HCT116 (cell line): ENCODE measurements around the gene CPEB3. TPM values are rescaled to one million over a fixed set of nuclear protein-coding genes. Genes with fewer than 3 reads are reported as not detected.

Experiments used
- ATAC-seq: fragments of 200-7000 bp; cut with Tn5 transposase; 2 replicates; pipeline ENCODE4 v1.9.1; 2020; ENCODE audit warnings: mild to moderate bottlenecking, moderate library complexity
- BruUV-seq: library from RNA; stranded (reverse); fragments of 400-500 nt; replicated peaks from 2 replicates; lab custom pipeline; 2021; lab: Mats Ljungman, UMichigan
- CTCF ChIA-PET: fragments of 300-600 bp; sonication (Branson Sonifier 250); formaldehyde crosslinking; loops from one replicate; lab custom pipeline; 2021; ENCODE audit warnings: antibody characterized with exemption; lab: Charles Lee
- POLR2A ChIA-PET: fragments of 300-600, 350-600 bp; sonication (Branson Sonifier 250); formaldehyde crosslinking; loops from one replicate; lab custom pipeline; 2021; ENCODE audit warnings: antibody characterized with exemption; lab: Charles Lee
- RAD21 ChIA-PET, 2 experiments: fragments of 300-600 bp; sonication (Branson Sonifier 250); formaldehyde crosslinking; loops; one replicate each; lab custom pipeline; 2023; ENCODE audit warnings: low total read pairs in 2 of 2; ENCODE audit not compliant: uncharacterized antibody in 2 of 2, unreplicated experiment in 2 of 2, low non-redundant PET in 1 of 2; lab: Charles Lee
- DNase-seq: peaks from one replicate; pipeline ENCODE4 v3.0.0-alpha.2; 2010; ENCODE audit warnings: low read depth, low spot score
- H2AFZ ChIP-seq: fragments of 200-600 bp; shearing (Covaris generic), sonication (generic); 2 replicates; pipeline ENCODE4 v1.6.1; 2017; ENCODE audit warnings: low read depth, mixed run types, mixed read lengths, antibody characterized with exemption, low read length; ENCODE audit not compliant: poor library complexity, severe bottlenecking
- H3K27ac ChIP-seq: 2 replicates; pipeline ENCODE4 v1.5.1; 2012; ENCODE audit warnings: low read depth, low read length
- H3K27me3 ChIP-seq: fragments of 200-600 bp; sonication (generic); 2 replicates; pipeline ENCODE4 v1.6.1; 2016; ENCODE audit warnings: mixed run types, low read length, mixed read lengths; ENCODE audit not compliant: insufficient read depth
- H3K36me3 ChIP-seq, 2 experiments: fragments of 200-500 bp in 1 of 2; fragments of 200-600 bp in 1 of 2; sonication (Bioruptor generic) in 1 of 2; sonication (generic) in 1 of 2; 2 replicates each; pipeline versions ENCODE4 v1.5.1 to v1.6.1; 2014 to 2016; ENCODE audit warnings: low read length in 2 of 2, inconsistent platforms in 1 of 2, mixed read lengths in 1 of 2, mixed run types in 1 of 2; ENCODE audit not compliant: insufficient read depth in 2 of 2, control insufficient read depth in 1 of 2
- H3K4me1 ChIP-seq, 2 experiments: fragments of 200-600 bp in 1 of 2; sonication (generic) in 1 of 2; 2 replicates each; pipeline versions ENCODE4 v1.5.1 to v1.6.1; 2012 to 2017; ENCODE audit warnings: low read length in 2 of 2, inconsistent platforms in 1 of 2, mild to moderate bottlenecking in 1 of 2, mixed read lengths in 1 of 2, mixed run types in 1 of 2, moderate library complexity in 1 of 2; ENCODE audit not compliant: insufficient read depth in 2 of 2, control insufficient read depth in 1 of 2
- H3K4me2 ChIP-seq: fragments of 200-600 bp; sonication (generic); 2 replicates; pipeline ENCODE4 v1.6.1; 2017; ENCODE audit warnings: mixed run types, low read length, mixed read lengths
- H3K4me3 ChIP-seq, 2 experiments: fragments of 200-600 bp in 1 of 2; sonication (generic) in 1 of 2; replicated peaks in 1 of 2; 2 replicates each; pipeline ENCODE4 v1.5.1; 2011 to 2016; ENCODE audit warnings: low read length in 2 of 2, control low read depth in 1 of 2, low read depth in 1 of 2, mild to moderate bottlenecking in 1 of 2, mixed read lengths in 1 of 2, mixed run types in 1 of 2
- H3K79me2 ChIP-seq: fragments of 200-600 bp; sonication (generic); 2 replicates; pipeline ENCODE4 v1.6.1; 2017; ENCODE audit warnings: mild to moderate bottlenecking, mixed run types, low read length, moderate library complexity, mixed read lengths; ENCODE audit not compliant: insufficient read depth
- H3K9ac ChIP-seq: fragments of 200-600 bp; sonication (generic); 2 replicates; pipeline ENCODE4 v1.6.1; 2016; ENCODE audit warnings: low read length, mixed read lengths
- H3K9me2 ChIP-seq: fragments of 200-600 bp; sonication (generic), shearing (Covaris generic); 2 replicates; pipeline ENCODE4 v1.6.1; 2017; ENCODE audit warnings: mixed run types, mild to moderate bottlenecking, moderate library complexity; ENCODE audit not compliant: insufficient read depth
- H3K9me3 ChIP-seq, 2 experiments: fragments of 200-500 bp in 1 of 2; fragments of 200-600 bp in 1 of 2; sonication (Bioruptor generic) in 1 of 2; sonication (generic) in 1 of 2; 2 replicates each; pipeline ENCODE4 v1.6.1; 2014 to 2017; ENCODE audit warnings: low read length in 2 of 2, mixed read lengths in 2 of 2, inconsistent platforms in 1 of 2, low read depth in 1 of 2, mild to moderate bottlenecking in 1 of 2, mixed run types in 1 of 2, moderate library complexity in 1 of 2; ENCODE audit not compliant: control insufficient read depth in 1 of 2, insufficient read depth in 1 of 2
- H4K20me1 ChIP-seq: fragments of 200-600 bp; sonication (generic), shearing (Covaris generic); 2 replicates; pipeline ENCODE4 v1.6.1; 2017; ENCODE audit warnings: mixed run types, mild to moderate bottlenecking, moderate library complexity; ENCODE audit not compliant: insufficient read depth
- EGR1 ChIP-seq: IDR thresholded peaks from 2 replicates; pipeline ENCODE4 v1.6.1; 2012; ENCODE audit warnings: low read depth
- EZH2 ChIP-seq: fragments of 200-600 bp; sonication (generic); IDR thresholded peaks from 2 replicates; pipeline ENCODE4 v1.6.1; 2017; ENCODE audit warnings: antibody characterized with exemption, mixed run types
- FOSL1 ChIP-seq: IDR thresholded peaks from 2 replicates; pipeline ENCODE4 v1.6.1; 2012; ENCODE audit warnings: low read depth
- POLR2A ChIP-seq: IDR thresholded peaks from 2 replicates; pipeline ENCODE4 v1.7.0; 2011; ENCODE audit warnings: borderline replicate concordance; ENCODE audit not compliant: insufficient read depth, insufficient read length; ENCODE audit errors: extremely low read depth
- SIN3A ChIP-seq: IDR thresholded peaks from 2 replicates; pipeline ENCODE4 v1.6.1; 2012; ENCODE audit warnings: low read depth
- SP1 ChIP-seq: IDR thresholded peaks from 2 replicates; pipeline ENCODE4 v1.6.1; 2012; ENCODE audit warnings: low read depth
- SRF ChIP-seq: IDR thresholded peaks from 2 replicates; pipeline ENCODE4 v1.6.1; 2012; ENCODE audit warnings: low read depth
- YY1 ChIP-seq: IDR thresholded peaks from 2 replicates; pipeline ENCODE4 v1.6.1; 2011; ENCODE audit warnings: low read length, low read depth, moderate library complexity, mild to moderate bottlenecking; ENCODE audit not compliant: insufficient replicate concordance; ENCODE audit errors: extremely low read depth
- intact Hi-C: fragments of 100-400 bp; cut with micrococcal nuclease; formaldehyde crosslinking; loops from 2 replicates; pipeline ENCODE4 v1.10.0; 2022
- total RNA-seq: library from RNA; stranded (reverse); gene quantifications from one replicate; pipeline ENCODE4 v1.2.1, GENCODE V29; 2021; ENCODE audit not compliant: unreplicated experiment
- TF ChIP-seq, protein P1 (sequence below): IDR thresholded peaks from 2 replicates; pipeline ENCODE4 v1.6.1; 2012

Gene CPEB3
- total RNA-seq, 1 experiment from 2014 or later = 3.0 TPM

GRCh38 chr10:92009445-92009844 is 281.4 kb downstream of the CPEB3 start:
- no peak for ATAC-seq
- Histone ChIP-seq H3K9ac (no peak overlapping the region), H3K9me3 (no peaks in the 10 kb centered on the region), H3K4me1 (peaks cover 11 to 23% of the 10 kb centered on the region in 2 experiments), H4K20me1 (no peaks in the 10 kb centered on the region; the same call in 1 of the 2 replicates), H2AFZ (no peak overlapping the region), H3K9me2 (no peaks in the 10 kb centered on the region), H3K27ac (no peak overlapping the region), H3K4me2 (no peak overlapping the region), H3K36me3 (peaks cover 16 to 17% of the 10 kb centered on the region in 2 experiments; a peak in 3 of 4 replicates), H3K79me2 (0 out of 2 replicates have a peak, but pooled peaks cover 1% of the 10 kb centered on the region), H3K4me3 (no peak overlapping the region), H3K27me3 (no peaks in the 10 kb centered on the region)
- no peak for DNase-seq
- no TSS peak for BruUV-seq
- intact Hi-C loops = no loop called here
- RAD21 ChIA-PET = no interaction called here
- POLR2A ChIA-PET = no interaction called here
- CTCF ChIA-PET = no interaction called here
- TF ChIP-seq EGR1 (no peak), EZH2 (no peak), POLR2A (no peak), SIN3A (no peak), SRF (no peak), FOSL1 (no peak)
- TF ChIP-seq, protein P1, sequence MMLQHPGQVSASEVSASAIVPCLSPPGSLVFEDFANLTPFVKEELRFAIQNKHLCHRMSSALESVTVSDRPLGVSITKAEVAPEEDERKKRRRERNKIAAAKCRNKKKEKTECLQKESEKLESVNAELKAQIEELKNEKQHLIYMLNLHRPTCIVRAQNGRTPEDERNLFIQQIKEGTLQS = no peak

- H3K4me3 ChIP-seq = no peak overlapping the region
- H3K36me3 ChIP-seq = peaks cover 8 to 9% of the 10 kb centered on the region in 2 experiments; a peak in 3 of 4 replicates
- intact Hi-C loops = no loop called here
- TF ChIP-seq YY1 = no peak
- TF ChIP-seq SP1 = no peak
- no peak for TF ChIP-seq EGR1
- no peak overlapping the region for H3K9ac ChIP-seq
- H4K20me1 ChIP-seq = no peaks in the 10 kb centered on the region; the same call in 1 of the 2 replicates
- no TSS peak for BruUV-seq
- H3K9me3 ChIP-seq = no peaks in the 10 kb centered on the region
- ChIA-PET CTCF (no interaction called here), RAD21 (no interaction called here), POLR2A (no interaction called here)
- ATAC-seq (no peak), DNase-seq (no peak)
- no peak overlapping the region for H3K4me2 ChIP-seq
- no peaks in the 10 kb centered on the region for H3K27me3 ChIP-seq
- H3K4me1 ChIP-seq = peaks cover 3 to 11% of the 10 kb centered on the region in 2 experiments; a peak in 3 of 4 replicates
- no peak overlapping the region for H3K27ac ChIP-seq
- H3K9me2 ChIP-seq = no peaks in the 10 kb centered on the region
- H2AFZ ChIP-seq = no peak overlapping the region
- 0 out of 2 replicates have a peak, but pooled peaks cover 3% of the 10 kb centered on the region for H3K79me2 ChIP-seq
These were observed 284.9 kb downstream of the CPEB3 start for GRCh38 chr10:92005978-92006377.
